Epithelial cell of prostate (primary cell): ENCODE measurements around the gene CUL2.
A peak's percentile ranks its signal among the peaks of the same experiment; 100 is the strongest.
"Not testable (repeated sequence)": the region's sequence is repeated elsewhere in the genome, so short reads cannot be mapped to it uniquely, and the experiment has no call there.

Experiments used
- DNase-seq: peaks from one replicate; pipeline ENCODE4 v3.0.0-alpha.2; 2011; ENCODE audit warnings: low read depth, low spot score
- H3K27ac ChIP-seq: fragments of 450-650 bp; 2 replicates; pipeline ENCODE4 v1.5.1; 2017; ENCODE audit warnings: mild to moderate bottlenecking

The CUL2 gene

DNA sequence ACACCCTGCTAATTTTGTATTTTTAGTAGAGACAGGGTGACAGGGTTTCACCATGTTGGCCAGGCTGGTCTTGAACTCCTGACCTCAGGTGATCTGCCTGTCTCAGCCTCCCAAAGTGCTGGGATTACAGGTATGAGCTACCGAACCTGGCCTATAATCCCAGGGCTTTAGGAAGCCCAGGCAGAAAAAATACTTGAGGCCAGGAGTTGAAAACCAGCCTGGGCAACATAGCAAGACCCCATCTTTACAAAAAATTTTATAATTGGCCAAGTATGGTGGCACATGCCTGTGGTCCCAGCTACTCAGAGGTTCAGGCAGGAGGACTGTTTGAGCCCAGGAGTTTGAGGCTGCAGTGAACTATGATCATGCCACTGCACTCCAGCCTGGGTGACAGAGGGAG, 99.0 kb downstream of the CUL2 start:
- peak overlapping the region; percentile 59 for H3K27ac ChIP-seq
- DNase-seq = not testable (repeated sequence)

DNA sequence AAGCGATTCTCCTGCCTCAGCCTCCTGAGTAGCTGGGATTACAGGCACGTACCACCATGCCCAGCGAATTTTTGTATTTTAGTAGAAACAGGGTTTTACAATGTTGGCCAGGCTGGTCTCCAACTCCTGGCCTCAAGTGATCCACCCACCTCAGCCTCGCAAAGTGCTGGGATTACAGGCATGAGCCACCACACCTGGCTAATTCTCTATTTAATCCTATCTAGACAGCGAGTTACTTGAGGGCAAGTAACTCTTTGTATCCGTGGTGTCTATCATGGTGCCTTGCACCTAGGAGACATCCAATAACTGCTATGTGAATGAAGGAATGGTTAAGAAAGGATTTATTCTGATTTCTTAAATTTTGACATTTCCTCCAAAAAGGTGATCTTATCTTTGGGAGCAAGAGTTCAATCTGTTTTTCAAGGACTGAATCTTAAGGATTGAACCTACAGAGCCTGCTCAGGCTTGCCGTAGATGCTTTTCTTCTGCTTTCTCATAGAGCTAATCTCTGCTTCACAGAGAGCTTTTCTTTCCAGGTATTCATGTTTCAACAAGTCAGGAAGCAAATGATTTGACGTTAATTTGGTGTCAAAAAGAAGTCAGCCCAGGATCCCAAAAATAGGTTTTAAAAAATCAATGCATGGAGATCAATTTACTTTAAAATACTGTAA, 101.6 kb downstream of the CUL2 start:
- peak overlapping the region; percentile 88 for H3K27ac ChIP-seq
- peak; percentile 43 for DNase-seq

DNA sequence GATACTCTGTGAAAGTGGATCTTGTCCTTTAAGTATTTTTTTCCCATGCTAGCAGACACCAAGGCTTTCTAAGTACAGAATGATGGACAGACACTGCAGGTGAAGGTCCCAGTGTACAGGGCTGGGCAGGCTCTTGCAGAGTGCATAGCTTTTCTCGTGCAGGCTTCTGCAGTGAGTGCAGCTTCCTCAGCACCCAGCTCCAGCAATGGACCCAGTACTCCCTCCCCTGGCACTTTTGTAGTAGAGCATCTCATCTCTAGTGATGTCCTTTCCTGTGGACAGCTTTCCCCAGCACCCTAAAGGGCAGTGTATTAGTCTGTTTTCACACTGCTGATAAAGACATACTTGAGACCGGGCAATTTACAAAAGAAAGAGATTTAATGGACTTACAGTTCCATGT, 104.3 kb downstream of the CUL2 start:
- DNase-seq = no peak

GRCh38 chr10:34985146-34985545, 105.0 kb downstream of the CUL2 start:
- no peak for DNase-seq
- H3K27ac ChIP-seq = no peak overlapping the region

More for the DNA sequence above, 104.3 kb downstream of the CUL2 start:
- H3K27ac ChIP-seq = no peak overlapping the region

DNA sequence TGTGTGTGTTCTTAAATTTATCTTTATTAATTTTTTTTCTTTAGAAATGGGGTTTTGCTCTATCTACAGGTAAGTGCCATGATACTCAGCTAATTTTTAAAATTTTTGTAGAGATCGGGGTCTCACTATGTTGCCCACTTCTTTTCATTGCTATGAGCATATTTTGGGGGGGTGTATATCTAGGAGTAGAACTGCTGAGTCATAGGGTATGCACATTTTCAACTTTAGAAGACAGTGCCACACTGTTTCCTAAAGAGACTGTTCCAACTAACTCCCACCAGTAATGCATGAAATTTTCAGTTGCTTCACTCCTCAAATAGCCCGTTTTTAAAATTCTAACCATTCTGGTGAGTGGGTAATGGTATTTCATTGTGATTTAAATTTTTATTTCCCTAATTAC, 108.3 kb downstream of the CUL2 start:
- H3K27ac ChIP-seq = no peak overlapping the region
- DNase-seq = no peak

DNA sequence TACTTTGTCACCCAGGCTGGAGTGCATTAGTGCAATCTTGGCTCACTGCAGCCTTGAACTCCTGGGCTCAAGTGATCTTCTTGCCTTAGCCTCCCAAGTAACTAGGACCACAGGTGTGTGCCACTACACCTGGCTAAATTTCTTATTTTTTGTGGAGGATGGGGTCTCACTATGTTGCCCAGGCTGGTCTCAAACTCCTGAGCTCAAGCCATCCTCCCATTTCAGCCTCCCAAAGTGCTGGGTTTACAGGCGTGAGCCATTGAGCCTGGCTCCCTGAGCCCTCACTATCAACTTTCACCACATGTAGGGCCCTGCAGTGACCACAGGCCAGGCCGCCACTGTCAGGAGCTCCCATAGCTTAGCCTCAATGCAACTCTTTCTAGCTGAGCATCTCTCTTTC, 110.2 kb downstream of the CUL2 start:
- no peak for DNase-seq
- no peak overlapping the region for H3K27ac ChIP-seq

GRCh38 chr10:34978080-34978479, 112.1 kb downstream of the CUL2 start:
- peak overlapping the region; percentile 18 for H3K27ac ChIP-seq
- DNase-seq = no peak

DNA sequence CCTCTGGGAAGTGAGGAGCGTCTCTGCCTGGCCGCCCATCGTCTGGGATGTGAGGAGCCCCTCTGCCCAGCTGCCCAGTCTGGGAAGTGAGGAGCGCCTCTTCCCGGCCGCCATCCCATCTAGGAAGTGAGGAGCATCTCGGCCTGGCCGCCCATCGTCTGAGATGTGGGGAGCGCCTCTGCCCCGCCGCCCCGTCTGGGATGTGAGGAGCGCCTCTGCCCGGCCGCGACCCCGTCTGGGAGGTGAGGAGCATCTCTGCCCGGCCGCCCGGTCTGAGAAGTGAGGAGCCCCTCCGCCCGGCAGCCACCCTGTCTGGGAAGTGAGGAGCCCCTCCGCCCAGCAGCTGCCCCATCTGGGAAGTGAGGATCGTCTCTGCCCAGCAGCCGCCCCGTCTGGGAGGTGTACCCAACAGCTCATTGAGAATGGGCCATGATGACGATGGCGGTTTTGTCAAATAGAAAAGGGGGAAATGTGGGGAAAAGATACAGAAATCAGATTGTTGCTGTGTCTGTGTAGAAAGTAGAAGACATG, 113.7 kb downstream of the CUL2 start:
- H3K27ac ChIP-seq, DNase-seq: not testable (repeated sequence)

- peak overlapping the region; percentile 68 for H3K27ac ChIP-seq
- DNase-seq = not testable (repeated sequence)
Observed at GRCh38 chr10:34974364-34975065, 115.6 kb downstream of the CUL2 start.

- peak; percentile 72 for DNase-seq
- peak overlapping the region; percentile 68 for H3K27ac ChIP-seq
Observed at GRCh38 chr10:34973757-34974156, 116.4 kb downstream of the CUL2 start.

DNA sequence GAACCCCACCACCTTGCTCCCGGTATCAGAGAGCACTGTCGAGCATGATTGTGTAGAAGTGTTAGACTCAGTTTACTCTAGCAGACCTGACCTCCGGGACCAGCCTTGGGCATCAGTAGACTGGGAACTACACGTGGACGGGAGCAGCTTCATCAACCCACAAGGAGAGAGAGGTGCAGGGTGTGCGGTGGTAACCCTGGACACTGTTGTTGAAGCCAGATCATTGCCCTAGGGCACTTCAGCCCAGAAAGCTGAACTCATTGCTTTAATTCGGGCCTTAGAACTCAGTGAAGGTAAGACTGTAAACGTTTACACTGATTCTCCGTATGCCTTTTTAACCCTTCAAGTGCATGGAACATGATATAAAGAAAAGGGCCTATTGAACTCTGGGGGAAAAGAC, 117.0 kb downstream of the CUL2 start:
- DNase-seq = not testable (repeated sequence)
- H3K27ac ChIP-seq = peak overlapping the region; percentile 68

DNA sequence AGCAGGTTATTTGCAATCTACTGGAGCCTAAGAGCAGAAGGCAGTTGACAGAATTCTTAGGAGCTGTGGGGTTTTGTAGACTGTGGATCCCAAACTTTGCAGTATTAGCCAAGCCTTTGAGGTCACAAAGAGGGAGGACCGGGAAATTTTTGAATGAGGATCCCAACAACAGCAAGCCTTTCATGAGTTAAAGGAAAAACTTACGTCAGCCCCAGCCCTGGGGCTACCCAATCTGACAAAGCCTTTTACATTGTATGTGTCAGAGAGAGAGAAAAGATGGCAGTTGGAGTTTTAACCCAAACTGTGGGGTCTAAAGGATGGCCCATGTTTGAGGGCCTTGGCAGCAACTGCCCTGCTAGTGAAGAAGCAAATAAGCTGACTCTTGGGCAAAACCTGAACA, 117.5 kb downstream of the CUL2 start:
- H3K27ac ChIP-seq, DNase-seq: not testable (repeated sequence)

GRCh38 chr10:34971606-34972334, 118.4 kb downstream of the CUL2 start:
- not testable (repeated sequence) for DNase-seq, H3K27ac ChIP-seq

- no peak for DNase-seq
- H3K27ac ChIP-seq = no peak overlapping the region
Observed at GRCh38 chr10:34969171-34969570, 121.0 kb downstream of the CUL2 start.

GRCh38 chr10:34967335-34967880, 122.7 kb downstream of the CUL2 start:
- no peak overlapping the region for H3K27ac ChIP-seq
- DNase-seq = no peak

GRCh38 chr10:34966451-34966850, 123.7 kb downstream of the CUL2 start:
- no peak for DNase-seq
- no peak overlapping the region for H3K27ac ChIP-seq

DNA sequence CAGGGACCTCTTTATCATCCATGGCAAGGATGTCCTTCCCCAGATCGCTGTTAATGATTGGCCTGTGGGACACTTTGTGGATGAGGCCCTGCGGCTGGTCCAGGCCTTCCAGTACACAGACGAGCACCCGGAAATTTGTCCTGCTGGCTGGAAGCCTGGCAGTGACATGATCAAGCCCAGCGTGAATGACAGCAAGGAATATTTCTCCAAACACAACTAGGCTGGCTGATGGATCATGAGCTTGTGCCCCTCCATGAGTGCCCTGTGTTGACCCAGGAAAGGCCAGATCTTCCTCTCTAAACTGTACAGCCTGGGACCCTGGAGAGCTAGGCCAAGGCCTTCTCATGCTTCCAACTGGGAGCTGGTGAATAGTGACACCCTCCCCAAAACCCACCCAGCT, 124.1 kb downstream of the CUL2 start:
- DNase-seq = no peak
- no peak overlapping the region for H3K27ac ChIP-seq

DNA sequence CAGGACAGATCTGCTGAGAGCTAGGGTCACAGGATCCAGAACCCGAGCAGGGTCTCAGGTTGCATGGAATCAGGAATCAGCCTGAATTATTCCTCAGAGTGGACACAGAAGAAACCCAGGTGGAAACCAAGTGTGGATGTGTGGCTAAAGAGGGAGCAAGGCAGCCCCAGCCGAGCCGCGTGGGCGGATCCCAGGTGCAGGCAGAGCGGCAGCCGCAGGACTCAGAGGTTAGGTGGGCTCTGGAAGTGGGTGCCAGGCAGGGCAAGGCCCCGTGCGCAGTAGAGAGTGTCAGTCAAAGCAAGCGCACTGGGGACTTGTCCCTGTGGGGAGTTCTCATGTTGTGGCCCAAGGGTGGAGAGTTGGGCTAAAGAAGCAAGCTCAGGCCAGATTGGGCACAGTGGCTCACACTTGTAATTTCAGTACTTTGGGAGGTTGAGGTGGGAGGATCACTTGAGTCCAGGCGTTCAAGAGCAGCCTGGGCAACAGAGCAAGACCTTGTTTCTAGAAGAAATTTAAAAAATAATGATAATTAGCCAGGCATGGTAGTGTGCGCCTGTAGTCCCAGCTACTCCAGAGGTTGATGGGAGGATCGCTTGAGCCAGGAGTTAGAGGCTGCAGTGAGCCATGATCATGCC, 125.9 kb downstream of the CUL2 start:
- no peak overlapping the region for H3K27ac ChIP-seq
- DNase-seq = no peak

DNA sequence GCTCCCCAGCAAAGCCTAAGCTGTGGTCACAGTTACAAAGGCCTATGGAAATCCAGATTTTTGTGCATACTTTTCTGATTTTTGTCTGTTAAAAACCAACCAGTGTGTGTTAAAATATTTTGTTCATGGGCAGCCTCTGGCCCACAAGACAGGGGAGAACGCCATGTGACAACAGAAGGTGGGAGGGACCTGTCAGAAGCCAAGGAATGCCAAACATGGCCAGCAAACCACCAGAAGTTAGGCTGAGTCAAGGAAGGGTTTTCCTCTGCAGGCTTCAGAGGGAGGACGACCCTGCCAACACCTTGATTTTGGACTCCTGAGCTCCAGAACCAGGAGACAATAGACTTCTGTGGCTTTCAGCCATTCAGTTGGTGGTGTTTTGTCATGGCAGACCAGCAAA, 127.3 kb downstream of the CUL2 start:
- no peak overlapping the region for H3K27ac ChIP-seq
- no peak for DNase-seq

DNA sequence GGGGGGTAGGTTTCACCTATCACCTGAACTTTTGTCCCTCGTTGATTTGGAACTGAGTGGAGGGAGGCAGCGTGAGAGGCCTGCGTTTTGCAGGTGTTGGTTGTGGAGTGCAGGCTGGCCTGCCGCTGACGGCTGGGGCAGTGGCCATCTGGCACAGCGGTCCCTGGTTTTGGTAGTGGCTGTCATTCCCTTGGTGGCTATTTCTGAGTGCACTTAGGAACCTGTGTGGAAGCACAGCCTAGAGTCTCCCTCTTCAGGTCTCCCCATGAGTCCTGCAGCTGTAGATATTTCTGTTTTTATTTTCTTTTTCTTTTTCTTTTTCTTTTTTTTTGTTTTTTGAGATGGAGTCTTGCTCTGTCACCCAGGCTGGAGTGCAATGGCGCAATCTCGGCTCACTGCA, 129.2 kb downstream of the CUL2 start:
- no peak for DNase-seq
- H3K27ac ChIP-seq = no peak overlapping the region
